Measurements from ENCODE around the gene KIF6.

The KIF6 gene, protein sequence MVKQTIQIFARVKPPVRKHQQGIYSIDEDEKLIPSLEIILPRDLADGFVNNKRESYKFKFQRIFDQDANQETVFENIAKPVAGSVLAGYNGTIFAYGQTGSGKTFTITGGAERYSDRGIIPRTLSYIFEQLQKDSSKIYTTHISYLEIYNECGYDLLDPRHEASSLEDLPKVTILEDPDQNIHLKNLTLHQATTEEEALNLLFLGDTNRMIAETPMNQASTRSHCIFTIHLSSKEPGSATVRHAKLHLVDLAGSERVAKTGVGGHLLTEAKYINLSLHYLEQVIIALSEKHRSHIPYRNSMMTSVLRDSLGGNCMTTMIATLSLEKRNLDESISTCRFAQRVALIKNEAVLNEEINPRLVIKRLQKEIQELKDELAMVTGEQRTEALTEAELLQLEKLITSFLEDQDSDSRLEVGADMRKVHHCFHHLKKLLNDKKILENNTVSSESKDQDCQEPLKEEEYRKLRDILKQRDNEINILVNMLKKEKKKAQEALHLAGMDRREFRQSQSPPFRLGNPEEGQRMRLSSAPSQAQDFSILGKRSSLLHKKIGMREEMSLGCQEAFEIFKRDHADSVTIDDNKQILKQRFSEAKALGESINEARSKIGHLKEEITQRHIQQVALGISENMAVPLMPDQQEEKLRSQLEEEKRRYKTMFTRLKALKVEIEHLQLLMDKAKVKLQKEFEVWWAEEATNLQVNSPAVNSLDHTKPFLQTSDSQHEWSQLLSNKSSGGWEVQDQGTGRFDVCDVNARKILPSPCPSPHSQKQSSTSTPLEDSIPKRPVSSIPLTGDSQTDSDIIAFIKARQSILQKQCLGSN

DNA sequence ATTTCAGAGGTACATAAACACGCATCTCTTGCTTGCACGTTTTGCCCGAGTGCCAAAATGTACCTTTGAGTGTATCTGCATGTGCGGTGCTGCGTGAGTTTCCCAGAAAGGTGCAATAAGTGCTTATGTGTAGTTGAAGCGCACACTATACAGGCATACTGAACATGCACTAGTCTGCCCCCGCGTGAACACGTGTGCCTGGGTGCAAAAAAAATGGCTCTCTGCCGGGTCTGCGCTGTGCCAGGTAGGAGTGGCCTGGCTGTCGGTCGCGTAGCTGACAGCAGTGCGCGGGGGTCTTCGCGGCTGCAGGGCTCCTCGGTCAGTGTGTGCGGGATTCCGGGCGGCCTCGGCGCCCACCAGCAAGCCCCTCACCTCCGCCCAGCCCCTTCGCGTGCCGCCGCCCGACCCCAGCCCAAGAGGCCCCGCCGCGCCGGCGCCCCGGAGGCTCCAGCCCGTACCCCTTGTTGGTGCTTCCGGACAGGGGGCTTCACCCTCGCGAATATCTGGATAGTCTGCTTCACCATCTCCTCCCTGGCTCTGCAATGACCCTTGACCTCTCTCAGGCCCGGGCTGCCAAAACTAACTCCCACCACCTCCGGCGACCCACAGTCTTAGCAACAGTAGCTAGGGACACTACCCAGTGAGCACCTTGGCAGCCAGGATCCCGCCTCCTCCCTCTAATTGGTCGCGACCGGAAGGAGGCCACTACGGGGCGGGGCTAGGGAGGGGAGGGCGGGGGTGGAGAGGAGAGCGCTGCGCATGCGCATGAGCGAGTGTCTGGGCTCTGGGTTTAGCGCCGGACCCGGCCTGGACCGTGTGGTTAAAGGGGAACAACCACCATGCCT, at the start of gene KIF6:
TSS of gene KIF6 (minus strand) at position 622 of the 845 bp plus-strand sequence. CDS start at position 524, 98 bp downstream.
- H3K4me3 ChIP-seq: peak within 1 kb of the TSS; percentile 97
- TF ChIP-seq, protein P1, sequence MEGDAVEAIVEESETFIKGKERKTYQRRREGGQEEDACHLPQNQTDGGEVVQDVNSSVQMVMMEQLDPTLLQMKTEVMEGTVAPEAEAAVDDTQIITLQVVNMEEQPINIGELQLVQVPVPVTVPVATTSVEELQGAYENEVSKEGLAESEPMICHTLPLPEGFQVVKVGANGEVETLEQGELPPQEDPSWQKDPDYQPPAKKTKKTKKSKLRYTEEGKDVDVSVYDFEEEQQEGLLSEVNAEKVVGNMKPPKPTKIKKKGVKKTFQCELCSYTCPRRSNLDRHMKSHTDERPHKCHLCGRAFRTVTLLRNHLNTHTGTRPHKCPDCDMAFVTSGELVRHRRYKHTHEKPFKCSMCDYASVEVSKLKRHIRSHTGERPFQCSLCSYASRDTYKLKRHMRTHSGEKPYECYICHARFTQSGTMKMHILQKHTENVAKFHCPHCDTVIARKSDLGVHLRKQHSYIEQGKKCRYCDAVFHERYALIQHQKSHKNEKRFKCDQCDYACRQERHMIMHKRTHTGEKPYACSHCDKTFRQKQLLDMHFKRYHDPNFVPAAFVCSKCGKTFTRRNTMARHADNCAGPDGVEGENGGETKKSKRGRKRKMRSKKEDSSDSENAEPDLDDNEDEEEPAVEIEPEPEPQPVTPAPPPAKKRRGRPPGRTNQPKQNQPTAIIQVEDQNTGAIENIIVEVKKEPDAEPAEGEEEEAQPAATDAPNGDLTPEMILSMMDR (IDR thresholded peaks at IDR 0.05): no peak
- peak within 1 kb of the TSS in 1 of 2 donors; percentile 81 for H3K27ac ChIP-seq
- DNase-seq (ENCODE audit: low spot score): peak; percentile 94

DNA sequence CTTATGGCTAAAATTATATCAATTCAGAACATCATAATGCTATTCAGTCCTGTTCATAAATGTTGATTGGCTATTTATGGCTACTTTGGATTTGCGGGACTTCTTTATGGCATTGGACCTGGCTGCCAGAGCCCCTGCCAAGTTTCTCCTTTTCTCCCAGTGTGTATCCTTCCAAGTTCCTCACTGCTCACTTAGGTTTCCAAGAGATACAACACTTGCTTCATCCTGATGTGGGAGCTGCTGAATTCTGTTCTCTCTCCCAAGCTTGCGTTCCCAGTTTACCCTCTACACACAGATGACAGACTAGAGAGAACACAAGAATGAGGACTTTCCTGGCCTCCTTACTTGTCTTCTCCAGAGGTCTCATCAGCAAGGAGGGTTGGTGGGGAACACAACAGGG, 48.6 kb upstream of the KIF6 start:
- Histone ChIP-seq H3K27ac (peak overlapping the region; percentile 32 to 71), H3K4me3 (no peak overlapping the region)
- DNase-seq (ENCODE audit: low spot score): no peak
- TF ChIP-seq, protein P1 (IDR thresholded peaks at IDR 0.05): no peak

DNA sequence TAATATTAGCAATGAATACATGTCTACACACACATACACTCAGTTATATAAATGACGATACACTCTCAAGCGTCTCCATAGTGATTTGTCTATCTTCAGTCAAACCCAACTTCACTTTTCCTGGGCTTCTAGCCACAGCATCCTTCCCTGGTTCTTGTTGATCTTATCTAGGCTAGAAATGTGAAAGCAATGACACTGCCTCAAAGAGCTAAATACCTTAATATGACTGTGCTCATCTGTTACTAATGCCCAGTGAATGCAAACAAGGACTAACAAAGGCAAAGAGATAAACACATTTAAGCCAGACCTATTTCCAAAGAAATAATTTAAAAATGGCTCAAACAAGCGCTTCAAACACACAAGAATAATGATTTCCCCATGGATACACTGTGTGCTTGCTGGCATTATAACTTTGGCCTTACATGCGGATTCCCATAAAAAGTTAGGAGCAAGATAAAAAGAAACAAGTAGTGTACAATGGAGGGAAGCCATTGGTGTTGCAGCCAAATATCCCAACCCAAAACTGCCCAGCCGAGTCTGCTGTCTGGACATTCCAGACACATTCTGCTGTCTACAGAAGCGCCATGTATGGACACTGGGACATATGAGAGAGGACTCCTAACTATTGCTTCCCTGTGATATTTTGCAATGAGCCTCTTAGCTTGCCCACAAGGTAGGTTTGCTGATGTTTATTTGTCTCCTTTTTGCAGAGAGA, 47.5 kb upstream of the KIF6 start:
- TF ChIP-seq, protein P1 (IDR thresholded peaks at IDR 0.05): no peak
- Histone ChIP-seq H3K4me3 (no peak overlapping the region), H3K27ac (peak overlapping the region; percentile 65 to 71)
- DNase-seq (ENCODE audit: low spot score): no peak

DNA sequence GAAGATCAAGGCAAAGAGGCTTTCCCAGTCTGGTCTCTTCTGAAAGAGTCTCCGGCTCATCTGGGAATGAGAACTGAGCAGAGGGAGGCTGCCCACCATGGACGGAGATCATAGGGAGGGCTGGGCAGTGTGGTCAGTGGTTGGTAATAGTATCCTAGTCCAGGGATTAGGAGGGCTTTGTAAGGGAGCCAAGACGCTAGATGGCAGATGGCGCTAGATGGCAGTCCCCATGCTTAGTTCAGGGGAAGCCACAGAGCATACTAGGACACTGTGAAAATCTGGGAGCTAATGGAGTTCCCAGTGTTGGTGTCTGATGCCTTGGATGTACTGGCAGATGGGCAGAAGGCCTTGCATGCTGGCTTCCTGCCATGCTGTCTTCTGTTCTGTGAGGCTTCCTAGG, 45.2 kb upstream of the KIF6 start:
- Histone ChIP-seq H3K27ac (no peak overlapping the region), H3K4me3 (no peak overlapping the region)
- no peak for DNase-seq (ENCODE audit: low spot score)
- TF ChIP-seq, protein P1 (IDR thresholded peaks at IDR 0.05): no peak

DNA sequence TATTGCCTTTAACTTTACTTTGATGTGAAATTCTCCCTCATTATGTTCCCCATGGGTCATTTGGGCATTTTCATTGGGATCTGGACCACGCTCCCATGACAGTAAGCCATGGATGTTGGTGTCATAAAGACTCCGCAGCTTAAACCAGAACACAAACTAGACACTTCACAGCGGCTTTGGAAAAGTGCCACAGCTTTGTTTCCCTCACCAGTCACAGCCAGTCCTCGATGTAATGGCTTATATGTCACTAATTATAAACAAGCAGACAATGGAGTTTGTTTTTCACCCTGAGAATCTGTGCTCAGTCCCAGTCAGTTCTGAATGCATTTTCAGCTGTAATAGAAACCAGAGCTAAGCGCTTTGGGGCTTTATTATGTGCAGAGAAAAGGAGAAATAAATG, 43.8 kb upstream of the KIF6 start:
- no peak for DNase-seq (ENCODE audit: low spot score)
- Histone ChIP-seq H3K27ac (no peak overlapping the region), H3K4me3 (no peak overlapping the region)
- TF ChIP-seq, protein P1 (IDR thresholded peaks at IDR 0.05): no peak

DNA sequence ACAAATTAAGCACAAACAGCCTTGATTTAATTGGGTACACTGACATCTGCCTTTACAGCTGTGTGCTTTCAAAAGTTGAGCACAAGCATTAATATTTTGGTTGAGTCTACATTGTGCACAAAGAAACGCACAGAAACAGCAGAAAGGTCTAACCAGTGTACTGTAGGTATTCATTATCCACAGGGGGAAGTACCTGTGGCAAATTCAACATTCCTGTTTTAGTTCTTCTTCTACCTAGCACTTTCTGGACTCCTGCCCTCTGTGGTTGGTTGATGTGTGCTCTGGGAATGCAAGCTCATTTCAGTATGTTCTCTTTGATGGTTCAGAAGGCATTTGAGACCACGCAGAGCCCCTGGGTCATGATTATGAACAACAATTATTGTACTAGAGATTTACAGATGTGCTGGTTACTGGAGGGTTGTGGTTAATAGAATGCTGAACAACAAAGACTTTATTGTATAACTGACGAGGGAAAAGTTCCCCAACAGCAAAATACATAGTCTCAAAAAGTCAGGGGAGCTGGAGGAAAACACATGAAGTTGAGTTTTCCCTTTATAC, 40.4 kb upstream of the KIF6 start:
- no peak overlapping the region for H3K27ac ChIP-seq
- no peak for DNase-seq (ENCODE audit: low spot score)
- TF ChIP-seq, protein P1 (IDR thresholded peaks at IDR 0.05): no peak
- no peak overlapping the region for H3K4me3 ChIP-seq
